ENCODE data around the gene NLRX1. TPM values are rescaled to one million over a fixed set of nuclear protein-coding genes. Genes with fewer than 3 reads are reported as not detected.
"Not testable (repeated sequence)": the region's sequence is repeated elsewhere in the genome, so short reads cannot be mapped to it uniquely, and the experiment has no call there.

NLRX1 gene
- total and polyA plus RNA-seq, 7 experiments from 2014 or later = 6.5 to 19.5 (median 9.8) TPM

GRCh38 chr11:119179342-119179741 is 10.8 kb downstream of the NLRX1 start:
- no peaks in the 10 kb centered on the region for H3K9me3 ChIP-seq (ENCODE audit: control insufficient read depth in 2 of 3, low read length in 3 of 3)
- peaks cover 0 to 14% of the 10 kb centered on the region in 2 donors for H3K4me1 ChIP-seq (ENCODE audit: control insufficient read depth in 2 of 2, insufficient read depth in 2 of 2, low read length in 2 of 2)
- intact Hi-C loops (cut with micrococcal nuclease) = no loop called here
- peaks cover 0 to 25% (median 15%) of the 10 kb centered on the region in 5 donors for H3K36me3 Mint-ChIP-seq
- H3K27me3 Mint-ChIP-seq = no peaks in the 10 kb centered on the region
- H3K4me1 Mint-ChIP-seq = peaks cover 9 to 25% (median 21%) of the 10 kb centered on the region in 7 donors
- ChIA-PET CTCF (interaction anchor here (2.1 kb wide), 1 partner anchor 10 kb away, joined by 11 read pairs; no protein-coding TSS in a partner anchor), POLR2A (interaction anchor here (0.5 kb wide), 1 partner anchor 483 kb away, joined by 3 read pairs; no protein-coding TSS in a partner anchor)
- H3K27ac Mint-ChIP-seq = no peak overlapping the region
- H3K4me3 ChIP-seq (ENCODE audit: low read length) = no peak overlapping the region
- H3K4me3 Mint-ChIP-seq = peak overlapping the region in 1 of 10 donors; percentile 59
- DNase-seq = no peak
- H3K36me3 ChIP-seq (ENCODE audit: control insufficient read depth in 2 of 3, insufficient read depth in 3 of 3, low read length in 3 of 3) = peaks cover 0 to 36% (median 0%) of the 10 kb centered on the region in 3 experiments
- H3K27ac ChIP-seq (ENCODE audit: low read depth, low read length) = no peak overlapping the region
- no peaks in the 10 kb centered on the region for H3K9me3 Mint-ChIP-seq
- ATAC-seq = no peak
- H3K27me3 ChIP-seq (ENCODE audit: control insufficient read depth in 2 of 2, insufficient read depth in 2 of 2, low read length in 2 of 2) = no peaks in the 10 kb centered on the region

- POLR2A ChIA-PET = interaction anchor here (0.5 kb wide), 1 partner anchor 484 kb away, joined by 3 read pairs; no protein-coding TSS in a partner anchor
Observed at GRCh38 chr11:119179983-119180382, 11.5 kb downstream of the NLRX1 start.

DNA sequence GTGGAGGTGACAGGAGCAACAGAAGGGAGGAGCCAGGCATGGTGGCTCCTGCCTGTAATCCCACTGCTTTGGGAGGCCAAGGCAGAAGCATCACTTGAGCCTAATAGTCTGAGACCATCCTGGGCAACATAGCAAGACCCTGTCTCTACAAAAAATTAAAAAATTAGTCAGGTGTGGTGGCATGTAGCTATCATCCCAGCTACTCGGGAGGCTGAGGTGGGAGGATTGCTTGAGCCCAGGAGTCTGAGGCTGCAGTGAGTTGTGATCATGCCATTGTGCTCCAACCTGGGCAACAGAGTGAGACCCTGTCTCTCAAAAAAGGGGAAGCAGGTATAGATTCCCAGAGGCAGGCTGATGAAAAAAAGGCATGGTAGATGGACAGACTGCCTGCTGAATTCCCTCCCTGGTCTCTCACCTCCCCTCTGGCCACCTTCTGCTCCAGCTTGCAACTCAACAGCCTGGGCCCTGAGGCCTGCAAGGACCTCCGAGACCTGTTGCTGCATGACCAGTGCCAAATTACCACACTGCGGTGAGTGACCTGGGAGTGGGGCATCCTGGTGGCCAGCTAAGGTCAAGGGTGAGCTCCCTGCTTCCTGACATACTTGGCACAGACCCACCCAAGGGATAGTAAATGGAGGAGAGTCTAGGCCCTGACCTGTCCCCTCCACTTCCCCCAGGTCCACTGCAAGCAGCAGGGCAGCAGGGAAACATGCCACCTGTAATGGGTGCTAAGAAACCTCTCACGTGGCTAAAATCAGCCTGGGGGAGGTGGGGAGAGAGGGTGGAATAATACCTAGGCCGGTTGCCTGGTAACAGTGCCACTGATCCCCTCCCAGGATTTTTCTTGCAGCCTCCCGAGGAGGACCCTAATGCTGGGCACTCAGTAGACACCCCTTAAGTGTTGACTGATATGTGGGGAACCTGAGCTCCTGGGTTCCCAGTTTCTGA is 12.5 kb downstream of the NLRX1 start:
- CTCF ChIA-PET = no interaction called here
- H3K4me1 Mint-ChIP-seq = peaks cover 9 to 18% (median 13%) of the 10 kb centered on the region in 7 donors
- H3K4me1 ChIP-seq (ENCODE audit: control insufficient read depth in 2 of 2, insufficient read depth in 2 of 2, low read length in 2 of 2) = peaks cover 0 to 14% of the 10 kb centered on the region in 2 donors

More at GRCh38 chr11:119179983-119180382, 11.5 kb downstream of the NLRX1 start:
- Mint-ChIP-seq H3K27me3 (no peaks in the 10 kb centered on the region), H3K4me1 (peaks cover 9 to 25% (median 21%) of the 10 kb centered on the region in 7 donors), H3K9me3 (no peaks in the 10 kb centered on the region), H3K27ac (no peak overlapping the region), H3K36me3 (peaks cover 0 to 22% (median 15%) of the 10 kb centered on the region in 5 donors), H3K4me3 (no peak overlapping the region)
- Histone ChIP-seq H3K27me3 (ENCODE audit: control insufficient read depth in 2 of 2, insufficient read depth in 2 of 2, low read length in 2 of 2) (no peaks in the 10 kb centered on the region), H3K36me3 (ENCODE audit: control insufficient read depth in 2 of 3, insufficient read depth in 3 of 3, low read length in 3 of 3) (peaks cover 0 to 30% (median 0%) of the 10 kb centered on the region in 3 experiments), H3K4me1 (ENCODE audit: control insufficient read depth in 2 of 2, insufficient read depth in 2 of 2, low read length in 2 of 2) (peaks cover 0 to 14% of the 10 kb centered on the region in 2 donors), H3K27ac (ENCODE audit: low read depth, low read length) (no peak overlapping the region), H3K9me3 (ENCODE audit: control insufficient read depth in 2 of 3, low read length in 3 of 3) (no peaks in the 10 kb centered on the region), H3K4me3 (ENCODE audit: low read length) (no peak overlapping the region)
- CTCF ChIA-PET = no interaction called here
- intact Hi-C loops (cut with micrococcal nuclease) = no loop called here
- DNase-seq = no peak
- no peak for ATAC-seq

DNA sequence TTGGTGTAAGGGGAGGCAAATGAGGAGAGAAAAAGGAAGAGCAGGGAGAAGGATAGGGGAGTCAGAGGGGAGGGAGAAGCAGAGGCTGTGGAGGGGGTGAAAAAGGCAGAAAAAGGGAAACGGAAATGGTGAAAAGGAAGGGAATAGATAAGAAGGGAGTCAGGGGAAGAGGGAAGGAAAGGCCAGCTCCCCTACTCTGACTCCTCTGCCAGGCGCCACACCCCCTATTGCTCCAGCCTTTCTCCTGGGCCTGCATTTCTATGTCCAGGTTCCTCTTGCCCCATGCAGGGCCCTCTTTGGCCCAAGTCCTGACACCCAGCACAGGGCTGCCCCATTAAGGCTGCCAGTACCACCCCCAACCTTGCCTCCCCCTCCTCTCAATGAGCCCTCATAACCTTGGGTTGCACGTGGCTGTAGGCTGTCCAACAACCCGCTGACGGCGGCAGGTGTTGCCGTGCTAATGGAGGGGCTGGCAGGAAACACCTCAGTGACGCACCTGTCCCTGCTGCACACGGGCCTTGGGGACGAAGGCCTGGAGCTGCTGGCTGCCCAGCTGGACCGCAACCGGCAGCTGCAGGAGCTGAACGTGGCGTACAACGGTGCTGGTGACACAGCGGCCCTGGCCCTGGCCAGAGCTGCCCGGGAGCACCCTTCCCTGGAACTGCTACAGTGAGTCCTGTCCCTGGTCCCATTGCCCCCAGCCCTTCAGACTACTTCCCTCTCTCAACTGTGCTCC is 13.3 kb downstream of the NLRX1 start:
- Histone ChIP-seq H3K9me3 (ENCODE audit: control insufficient read depth in 2 of 3, low read length in 3 of 3) (no peaks in the 10 kb centered on the region), H3K27me3 (ENCODE audit: control insufficient read depth in 2 of 2, insufficient read depth in 2 of 2, low read length in 2 of 2) (no peaks in the 10 kb centered on the region), H3K4me1 (ENCODE audit: control insufficient read depth in 2 of 2, insufficient read depth in 2 of 2, low read length in 2 of 2) (peaks cover 0 to 14% of the 10 kb centered on the region in 2 donors), H3K27ac (ENCODE audit: low read depth, low read length) (no peak overlapping the region), H3K36me3 (ENCODE audit: control insufficient read depth in 2 of 3, insufficient read depth in 3 of 3, low read length in 3 of 3) (peaks cover 0 to 23% (median 0%) of the 10 kb centered on the region in 3 experiments), H3K4me3 (ENCODE audit: low read length) (no peak overlapping the region)
- CTCF ChIA-PET = interaction anchor here (1.0 kb wide), 1 partner anchor 15 kb away, joined by 3 read pairs; no protein-coding TSS in a partner anchor
- no peaks in the 10 kb centered on the region for H3K27me3 Mint-ChIP-seq
- POLR2A ChIA-PET = no interaction called here
- H3K4me1 Mint-ChIP-seq = peaks cover 9 to 18% (median 13%) of the 10 kb centered on the region in 7 donors
- peak overlapping the region in 3 of 9 donors; percentile 13 to 70 (median 38) for H3K27ac Mint-ChIP-seq
- H3K9me3 Mint-ChIP-seq = peaks cover 0 to 1% (median 0%) of the 10 kb centered on the region in 11 donors
- no peak overlapping the region for H3K4me3 Mint-ChIP-seq
- no peak for DNase-seq
- intact Hi-C loops (cut with micrococcal nuclease) = no loop called here
- H3K36me3 Mint-ChIP-seq = peaks cover 0 to 19% (median 9%) of the 10 kb centered on the region in 5 donors
- ATAC-seq = no peak

More for the DNA sequence above, 12.5 kb downstream of the NLRX1 start:
- Mint-ChIP-seq H3K27ac (no peak overlapping the region), H3K36me3 (peaks cover 0 to 19% (median 9%) of the 10 kb centered on the region in 5 donors), H3K4me3 (no peak overlapping the region), H3K27me3 (no peaks in the 10 kb centered on the region), H3K9me3 (peaks cover 0 to under 1% (median 0%) of the 10 kb centered on the region in 11 donors)
- POLR2A ChIA-PET = no interaction called here
- Histone ChIP-seq H3K27me3 (ENCODE audit: control insufficient read depth in 2 of 2, insufficient read depth in 2 of 2, low read length in 2 of 2) (no peaks in the 10 kb centered on the region), H3K9me3 (ENCODE audit: control insufficient read depth in 2 of 3, low read length in 3 of 3) (no peaks in the 10 kb centered on the region), H3K4me3 (ENCODE audit: low read length) (no peak overlapping the region), H3K36me3 (ENCODE audit: control insufficient read depth in 2 of 3, insufficient read depth in 3 of 3, low read length in 3 of 3) (peaks cover 0 to 23% (median 0%) of the 10 kb centered on the region in 3 experiments), H3K27ac (ENCODE audit: low read depth, low read length) (no peak overlapping the region)
- ATAC-seq (no peak), DNase-seq (no peak)
- intact Hi-C loops (cut with micrococcal nuclease) = no loop called here

DNA sequence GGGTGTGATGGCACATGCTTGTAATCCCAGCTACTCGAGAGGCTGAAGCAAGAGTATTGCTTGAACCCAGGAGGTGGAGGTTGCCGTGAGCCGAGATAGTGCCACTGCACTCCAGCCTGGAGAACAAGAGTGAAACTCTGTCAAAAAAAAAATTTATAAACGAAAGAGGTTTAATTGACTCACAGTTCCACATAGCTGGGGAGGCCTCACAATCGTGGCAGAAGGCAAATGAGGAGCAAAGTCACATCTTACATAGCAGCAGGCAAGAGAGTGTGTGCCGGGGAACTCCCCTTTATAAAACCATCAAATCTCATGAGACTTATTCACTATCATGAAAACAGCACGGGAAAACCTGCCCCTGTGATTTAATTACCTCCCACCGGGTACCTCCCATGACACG is 15.9 kb downstream of the NLRX1 start:
- H3K9me3 ChIP-seq (ENCODE audit: control insufficient read depth in 2 of 3, low read length in 3 of 3); H3K27ac ChIP-seq (ENCODE audit: low read depth, low read length); DNase-seq; H3K9me3 Mint-ChIP-seq; H3K4me3 Mint-ChIP-seq; H3K4me1 ChIP-seq (ENCODE audit: control insufficient read depth in 2 of 2, insufficient read depth in 2 of 2, low read length in 2 of 2); H3K27ac Mint-ChIP-seq; CTCF ChIA-PET; H3K27me3 Mint-ChIP-seq; H3K4me1 Mint-ChIP-seq; H3K4me3 ChIP-seq (ENCODE audit: low read length); ATAC-seq; POLR2A ChIA-PET; intact Hi-C loops (cut with micrococcal nuclease); H3K27me3 ChIP-seq (ENCODE audit: control insufficient read depth in 2 of 2, insufficient read depth in 2 of 2, low read length in 2 of 2): not testable (repeated sequence)
- H3K36me3 ChIP-seq (ENCODE audit: control insufficient read depth in 2 of 3, insufficient read depth in 3 of 3, low read length in 3 of 3) = peaks cover 0 to 23% (median 0%) of the 10 kb centered on the region in 3 experiments
- peaks cover 0 to 12% (median 6%) of the 10 kb centered on the region in 5 donors for H3K36me3 Mint-ChIP-seq

DNA sequence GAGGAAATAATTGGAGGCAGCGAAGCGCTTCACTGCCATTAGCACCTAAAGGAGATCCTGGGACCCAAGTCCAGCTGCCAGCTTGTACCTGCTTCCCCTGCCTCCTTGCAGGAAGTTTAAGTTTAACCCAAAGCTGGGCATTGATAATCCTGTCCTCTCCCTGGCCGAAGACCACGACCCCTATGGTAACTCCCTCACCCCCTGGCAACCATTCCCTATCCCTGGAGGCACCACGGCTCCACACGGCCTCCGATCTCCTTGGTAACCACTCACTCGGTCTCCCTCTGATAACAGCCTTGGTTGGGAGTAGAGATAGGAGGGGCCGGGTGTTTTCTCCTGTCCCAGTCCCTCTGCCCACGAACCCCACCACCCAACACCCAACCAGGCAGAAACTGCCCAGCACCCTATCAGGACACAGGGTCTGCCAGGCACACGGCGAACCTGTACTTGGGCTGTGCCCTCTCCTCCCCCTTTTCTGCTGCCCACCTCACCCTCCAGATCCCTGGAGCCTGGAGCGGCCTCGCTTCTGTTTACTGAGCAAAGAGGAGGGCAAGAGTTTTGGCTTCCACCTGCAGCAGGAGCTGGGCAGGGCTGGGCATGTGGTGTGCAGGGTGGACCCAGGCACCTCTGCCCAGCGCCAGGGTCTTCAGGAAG is 17.6 kb downstream of the NLRX1 start:
- Mint-ChIP-seq H3K4me3 (no peak overlapping the region), H3K9me3 (peaks cover 0 to 1% (median 0%) of the 10 kb centered on the region in 11 donors), H3K27ac (no peak overlapping the region), H3K27me3 (no peaks in the 10 kb centered on the region), H3K4me1 (no peaks in the 10 kb centered on the region), H3K36me3 (peaks cover 0 to 12% (median 3%) of the 10 kb centered on the region in 5 donors)
- Histone ChIP-seq H3K27me3 (ENCODE audit: control insufficient read depth in 2 of 2, insufficient read depth in 2 of 2, low read length in 2 of 2) (no peaks in the 10 kb centered on the region), H3K4me1 (ENCODE audit: control insufficient read depth in 2 of 2, insufficient read depth in 2 of 2, low read length in 2 of 2) (no peaks in the 10 kb centered on the region), H3K27ac (ENCODE audit: low read depth, low read length) (no peak overlapping the region), H3K9me3 (ENCODE audit: control insufficient read depth in 2 of 3, low read length in 3 of 3) (no peaks in the 10 kb centered on the region), H3K36me3 (ENCODE audit: control insufficient read depth in 2 of 3, insufficient read depth in 3 of 3, low read length in 3 of 3) (peaks cover 0 to 14% (median 0%) of the 10 kb centered on the region in 3 experiments), H3K4me3 (ENCODE audit: low read length) (no peak overlapping the region)
- intact Hi-C loops (cut with micrococcal nuclease) = no loop called here
- ATAC-seq (no peak), DNase-seq (no peak)
- ChIA-PET POLR2A (no interaction called here), CTCF (no interaction called here)

All from naive thymus-derived CD4-positive, alpha-beta T cell (primary cell).